NAMALWA (cell line): ENCODE data around the gene KRTAP21-1.
"Not testable (repeated sequence)": the region's sequence is repeated elsewhere in the genome, so short reads cannot be mapped to it uniquely, and the experiment has no call there.

Source experiments
- DNase-seq: peaks from one replicate; pipeline ENCODE4 v3.0.0-alpha.2; 2015; ENCODE audit warnings: low spot score

KRTAP21-1 gene

GRCh38 chr21:30755328-30755727, at the start of gene KRTAP21-1:
TSS of gene KRTAP21-1 (minus strand) at chr21:30755428. CDS start at chr21:30755378, 50 bp downstream.
- not testable (repeated sequence) for DNase-seq

DNA sequence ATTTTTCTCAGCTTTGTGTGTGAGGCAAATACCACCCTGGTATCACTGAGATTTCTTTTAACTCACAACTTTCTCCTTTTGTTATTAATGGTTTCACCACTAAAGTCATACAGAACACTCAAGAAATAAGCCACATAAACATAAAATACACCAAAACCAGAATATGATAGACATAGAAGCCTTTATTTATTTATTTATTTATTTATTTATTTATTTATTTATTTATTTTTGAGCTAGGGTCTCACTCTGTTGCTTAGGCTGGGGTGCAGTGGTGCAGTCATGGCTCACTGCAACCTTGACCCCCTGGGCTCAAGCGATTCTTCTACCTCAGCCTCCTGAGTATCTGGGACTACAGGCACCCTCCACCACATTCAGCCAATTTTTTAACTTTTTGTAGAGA, 45.4 kb upstream of the KRTAP21-1 start:
- DNase-seq, result no peak

- DNase-seq, result no peak
Observed at GRCh38 chr21:30793581-30794314, 38.5 kb upstream of the KRTAP21-1 start.

DNA sequence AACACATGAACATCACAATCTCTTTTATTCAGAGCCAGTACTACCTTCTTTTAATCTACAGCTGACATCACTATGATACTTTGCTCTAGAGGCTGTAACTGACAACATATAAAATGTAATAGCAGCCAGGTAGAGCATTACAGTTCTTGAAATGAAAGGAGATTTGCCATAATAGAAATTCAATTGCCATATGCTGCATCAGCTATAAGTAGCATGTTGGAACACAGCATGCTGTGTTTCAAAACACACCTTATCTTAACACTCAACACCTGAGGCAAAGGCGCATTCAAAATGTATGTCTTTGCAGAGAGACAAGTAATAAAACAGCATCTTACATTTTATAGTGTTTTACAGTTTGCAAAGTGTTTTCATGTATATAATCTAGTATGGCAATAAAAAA, 24.0 kb upstream of the KRTAP21-1 start:
- no peak for DNase-seq

DNA sequence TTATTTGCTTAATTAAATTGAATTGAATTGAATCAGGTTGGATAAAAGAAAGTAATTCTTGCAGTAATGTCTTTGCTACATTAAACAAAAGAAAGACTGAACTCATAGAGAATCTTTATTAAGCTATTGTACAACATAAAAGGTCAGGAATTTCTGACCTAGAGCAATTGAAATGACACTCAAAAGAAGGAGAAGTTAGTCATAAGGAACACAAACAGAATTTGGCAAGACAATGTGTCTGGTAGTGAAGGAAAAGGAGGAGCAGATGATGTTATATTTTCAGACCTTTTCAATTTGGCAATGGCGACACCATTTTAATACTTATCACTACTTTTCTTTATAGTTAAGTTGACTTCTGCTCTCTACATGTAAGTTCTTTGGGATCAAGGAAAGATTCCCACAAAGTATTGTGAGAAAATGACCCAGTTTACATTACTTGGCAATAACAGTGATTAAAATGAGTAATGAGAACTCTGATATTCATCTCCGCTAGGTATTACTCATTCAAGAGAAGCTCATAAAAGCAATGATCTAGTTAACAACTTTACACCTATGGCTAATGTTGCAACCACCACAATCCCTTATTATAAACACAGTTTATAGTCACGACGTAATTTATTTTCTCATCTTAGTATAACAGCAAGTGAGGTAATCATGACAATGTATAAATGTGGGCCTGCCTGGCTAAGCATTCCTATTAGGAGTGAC, 14.7 kb upstream of the KRTAP21-1 start:
- no peak for DNase-seq

GRCh38 chr21:30760776-30761175, 5.5 kb upstream of the KRTAP21-1 start:
- DNase-seq, result no peak

- no peak for DNase-seq
Observed at GRCh38 chr21:30758306-30758705, 3.1 kb upstream of the KRTAP21-1 start.

DNA sequence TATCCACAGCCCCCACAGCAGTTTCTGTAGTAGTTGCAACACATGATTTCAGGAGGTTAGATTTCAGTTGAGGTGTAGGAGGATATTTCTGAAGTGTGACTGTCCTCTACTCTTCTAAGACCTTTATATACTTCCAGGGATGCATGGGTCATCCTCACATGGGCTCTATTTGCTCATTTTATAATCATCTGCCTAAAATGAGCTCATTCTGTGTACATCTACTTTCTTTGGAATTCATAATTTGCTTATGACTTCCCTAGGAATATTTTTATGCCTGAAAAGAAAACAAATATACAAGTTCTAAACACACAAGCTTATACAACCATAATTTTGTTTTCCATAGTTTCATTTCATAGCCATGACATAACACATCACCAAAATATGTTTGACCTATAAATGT, 8.1 kb downstream of the KRTAP21-1 start, which contains the start of gene KRTAP21-2:
TSS of gene KRTAP21-2 (minus strand) at position 101 of the 400 bp plus-strand sequence. CDS start at position 44, 57 bp downstream.
- DNase-seq, result no peak

- DNase-seq, result no peak
Observed at GRCh38 chr21:30740462-30740861, 14.8 kb downstream of the KRTAP21-1 start.

DNA sequence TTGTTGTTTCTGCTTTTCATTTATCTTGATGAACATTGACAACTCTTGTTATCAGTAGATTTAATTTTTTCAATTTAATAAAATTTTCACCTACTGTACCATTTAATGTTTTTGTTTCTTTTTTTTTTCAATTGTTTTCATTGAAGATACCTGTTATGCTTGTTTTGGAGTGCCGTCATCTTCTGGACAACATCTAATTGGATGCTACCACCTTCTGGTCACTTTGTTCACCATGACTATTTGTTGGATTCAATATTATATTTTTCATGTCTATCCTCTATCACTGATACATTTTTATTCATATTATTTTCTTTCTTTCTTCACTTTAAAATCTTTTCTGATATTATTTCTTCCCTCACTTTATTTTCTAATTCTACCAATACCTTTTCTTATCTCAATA, 22.2 kb downstream of the KRTAP21-1 start:
- DNase-seq, result no peak

DNA sequence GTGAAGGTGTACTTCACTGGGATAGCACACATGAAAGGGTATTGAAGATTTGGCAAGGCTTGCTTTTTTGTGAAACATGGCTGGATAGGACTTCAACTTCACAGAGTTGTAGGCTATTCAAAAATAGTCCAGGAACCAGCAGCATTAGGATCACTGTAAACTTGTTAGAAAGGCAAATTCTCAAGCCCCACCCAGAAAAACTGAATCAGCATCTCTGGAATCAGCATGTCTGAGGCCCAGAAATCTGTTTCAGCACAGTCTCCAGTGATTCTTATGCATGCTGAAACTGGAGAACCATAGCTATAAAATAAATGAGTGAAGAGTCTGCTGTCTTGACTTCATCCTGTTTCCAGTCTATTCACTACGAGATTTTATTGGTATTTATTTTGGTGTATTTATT, 28.5 kb downstream of the KRTAP21-1 start:
- no peak for DNase-seq

DNA sequence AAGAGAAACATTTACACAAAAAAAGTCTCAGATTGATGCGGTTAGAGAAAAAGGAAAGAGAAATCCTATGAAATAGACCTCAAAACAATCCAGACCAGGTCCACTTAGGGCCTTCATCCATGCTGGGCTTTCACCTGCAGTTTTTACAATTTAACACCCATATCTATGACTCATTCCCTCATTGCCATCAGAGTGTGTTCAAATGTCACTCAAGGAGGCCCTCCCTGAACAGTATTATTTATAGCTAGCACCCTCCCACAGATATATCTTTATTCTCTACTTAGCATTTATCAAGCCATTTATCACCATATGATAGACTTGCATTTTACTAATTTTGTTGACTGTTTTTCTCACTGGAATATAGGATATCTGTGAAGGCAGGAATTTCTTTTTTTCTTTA, 35.8 kb downstream of the KRTAP21-1 start:
- DNase-seq, result no peak

DNA sequence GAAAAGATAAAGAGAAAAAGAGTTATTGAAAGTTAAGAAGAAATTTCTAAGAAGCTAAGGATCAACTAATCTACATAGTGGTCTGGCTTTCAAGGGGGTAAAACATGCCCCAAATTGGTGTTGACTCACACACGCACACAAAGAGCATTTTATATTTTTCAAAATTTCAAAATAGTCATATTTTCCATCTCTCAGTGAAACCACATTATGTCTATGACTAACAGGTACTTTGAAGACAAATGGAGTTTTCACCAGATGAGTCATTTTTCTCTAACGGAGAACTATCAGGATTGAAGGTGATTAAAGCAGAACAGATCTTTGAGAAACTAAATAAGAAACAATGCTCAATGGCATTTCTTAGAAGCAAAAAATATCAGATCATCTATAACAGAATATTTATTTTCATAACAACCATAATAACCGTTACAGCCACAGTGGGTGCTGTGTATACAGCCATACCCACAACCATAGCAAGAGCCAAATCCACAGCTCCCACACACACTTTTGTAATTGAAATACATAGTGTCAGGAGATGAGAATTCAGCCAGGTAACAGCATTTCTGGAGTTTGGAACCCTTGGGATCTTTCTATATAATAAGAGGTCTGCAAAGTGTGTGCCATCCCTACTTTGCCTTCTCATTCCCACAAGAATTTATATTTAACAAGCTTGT, 36.9 kb downstream of the KRTAP21-1 start, which contains the start of gene KRTAP21-3:
TSS of gene KRTAP21-3 (minus strand) at position 539 of the 671 bp plus-strand sequence. CDS start at position 521, 18 bp downstream.
- no peak for DNase-seq

DNA sequence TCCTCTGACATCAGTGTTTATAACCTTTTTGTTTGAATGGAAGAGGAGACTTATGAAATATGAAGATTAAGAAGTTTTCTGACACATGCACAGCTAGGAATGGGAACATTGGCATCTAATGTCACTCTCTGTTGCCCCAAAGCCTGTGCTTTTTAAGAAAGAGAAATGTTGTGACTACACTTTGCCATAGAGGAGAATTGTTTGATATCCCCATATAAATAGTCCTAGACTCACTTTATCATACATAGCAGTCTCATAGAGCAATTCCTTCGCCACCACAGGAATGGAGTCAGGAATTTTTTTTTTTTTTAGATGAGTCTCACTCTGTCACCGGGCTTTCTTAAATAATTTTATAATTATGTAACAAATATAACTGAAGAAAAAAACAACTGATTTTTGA, 38.1 kb downstream of the KRTAP21-1 start:
- no peak for DNase-seq

- DNase-seq, result no peak
Observed at GRCh38 chr21:30714946-30715345, 40.3 kb downstream of the KRTAP21-1 start.

GRCh38 chr21:30714456-30714855, 40.8 kb downstream of the KRTAP21-1 start:
- no peak for DNase-seq

DNA sequence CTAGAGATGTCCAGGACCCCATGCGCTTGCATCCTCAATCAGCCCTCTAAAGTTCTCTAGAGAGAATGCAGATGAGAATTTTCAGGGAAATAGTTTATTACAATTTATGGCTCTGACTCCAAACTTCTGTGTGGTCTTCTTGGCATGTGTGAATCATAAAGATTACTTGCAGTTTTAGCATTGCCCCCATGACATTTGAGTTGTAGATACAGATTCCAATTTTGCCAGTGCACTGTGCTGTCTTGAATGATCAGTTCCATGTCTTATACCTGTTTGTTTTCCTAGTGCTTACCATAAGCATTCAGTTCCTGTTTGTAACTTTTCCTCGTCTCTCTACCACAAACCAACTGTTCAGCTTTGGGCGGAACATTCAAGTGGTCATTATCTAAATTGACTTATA, 41.5 kb downstream of the KRTAP21-1 start:
- DNase-seq, result no peak

GRCh38 chr21:30710499-30710898, 44.7 kb downstream of the KRTAP21-1 start:
- DNase-seq, result no peak

DNA sequence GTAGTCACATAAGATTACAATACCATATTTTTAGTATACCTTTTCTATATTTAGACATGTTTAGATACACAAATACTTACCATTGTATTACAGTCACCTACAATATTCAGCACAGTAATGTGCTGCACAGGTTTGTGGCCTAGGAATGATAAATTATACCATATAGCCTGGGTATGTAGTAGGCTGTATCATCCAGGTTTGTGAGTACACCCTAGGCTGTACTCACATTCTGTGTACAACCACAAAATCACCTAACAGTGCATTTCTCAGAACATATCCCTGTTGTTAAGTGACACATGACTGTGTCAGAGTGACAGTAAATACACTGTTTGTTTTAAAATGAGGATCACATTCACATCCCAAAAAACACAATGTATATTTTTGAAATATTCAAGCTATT, 47.8 kb downstream of the KRTAP21-1 start:
- no peak for DNase-seq
